HUES64 (cell line): ENCODE results near the gene L1CAM.

Experiments used
- H3K27ac ChIP-seq: 2 replicates; pipeline ENCODE4 v1.7.0; 2013; ENCODE audit warnings: low read depth, low read length, inconsistent platforms
- H3K27me3 ChIP-seq: 2 replicates; pipeline ENCODE4 v1.6.1; 2013; ENCODE audit warnings: mild to moderate bottlenecking, low read length; ENCODE audit not compliant: insufficient read depth
- H3K36me3 ChIP-seq: 2 replicates; pipeline ENCODE4 v1.6.1; 2013; ENCODE audit warnings: mild to moderate bottlenecking, low read length; ENCODE audit not compliant: insufficient read depth
- H3K4me1 ChIP-seq: 2 replicates; pipeline ENCODE4 v1.6.1; 2013; ENCODE audit warnings: mild to moderate bottlenecking, low read length, moderate library complexity; ENCODE audit not compliant: insufficient read depth
- H3K4me3 ChIP-seq: 2 replicates; pipeline ENCODE4 v1.5.1; 2013; ENCODE audit warnings: mild to moderate bottlenecking, low read length, moderate library complexity
- H3K9ac ChIP-seq: 2 replicates; pipeline ENCODE4 v1.6.1; 2013; ENCODE audit warnings: mild to moderate bottlenecking, low read depth, low read length
- H3K9me3 ChIP-seq: 2 replicates; pipeline ENCODE4 v1.6.1; 2013; ENCODE audit warnings: low read depth, low read length; ENCODE audit not compliant: insufficient read depth
- WGBS: fragments of 150-250, 120-280 bp; methylation state at CpG from one replicate; pipeline ENCODE4 v1.1.7; 2013; ENCODE audit warnings: missing lambda C conversion rate; 5-methylcytosine and 5-hydroxymethylcytosine counted together

Gene L1CAM

GRCh38 chrX:153881281-153881680 lies 4.7 kb downstream of the L1CAM start:
- 87% methylated on average over 7 of the region's 7 CpGs for WGBS

GRCh38 chrX:153880440-153880815 lies 5.5 kb downstream of the L1CAM start:
- no peak overlapping the region for H3K27ac ChIP-seq
- H3K9ac ChIP-seq, result no peak overlapping the region
- H3K9me3 ChIP-seq, result no peaks in the 10 kb centered on the region
- no peaks in the 10 kb centered on the region for H3K36me3 ChIP-seq
- H3K27me3 ChIP-seq, result peaks cover 12% of the 10 kb centered on the region
- 48% methylated on average over 6 of the region's 6 CpGs for WGBS
- no peak overlapping the region for H3K4me3 ChIP-seq
- peaks cover 43% of the 10 kb centered on the region for H3K4me1 ChIP-seq

More at GRCh38 chrX:153881281-153881680, 4.7 kb downstream of the L1CAM start:
- Histone ChIP-seq H3K4me3 (no peak overlapping the region), H3K9ac (no peak overlapping the region), H3K4me1 (peaks cover 40% of the 10 kb centered on the region), H3K27ac (no peak overlapping the region), H3K36me3 (no peaks in the 10 kb centered on the region), H3K9me3 (no peaks in the 10 kb centered on the region), H3K27me3 (peaks cover 14% of the 10 kb centered on the region)

- H3K27me3 ChIP-seq, result peaks cover 7% of the 10 kb centered on the region
- WGBS, result 60% methylated on average over 10 of the region's 12 CpGs
- H3K9me3 ChIP-seq, result no peaks in the 10 kb centered on the region
- no peaks in the 10 kb centered on the region for H3K36me3 ChIP-seq
- H3K9ac ChIP-seq, result no peak overlapping the region
- peak overlapping the region; percentile 33; the same call in 1 of the 2 replicates for H3K4me3 ChIP-seq
- H3K4me1 ChIP-seq, result peaks cover 46% of the 10 kb centered on the region
- no peak overlapping the region for H3K27ac ChIP-seq
Measured at GRCh38 chrX:153879741-153880439, 6.1 kb downstream of the L1CAM start.

- 3% methylated on average over 28 of the region's 28 CpGs for WGBS
- Histone ChIP-seq H3K9me3 (no peaks in the 10 kb centered on the region), H3K4me1 (peaks cover 41% of the 10 kb centered on the region), H3K9ac (no peak overlapping the region), H3K27ac (no peak overlapping the region), H3K36me3 (no peaks in the 10 kb centered on the region), H3K27me3 (no peaks in the 10 kb centered on the region), H3K4me3 (peak overlapping the region; percentile 33)
Measured at GRCh38 chrX:153878969-153879653, 6.9 kb downstream of the L1CAM start.

GRCh38 chrX:153878345-153878744 lies 7.6 kb downstream of the L1CAM start:
- H3K27me3 ChIP-seq, result no peaks in the 10 kb centered on the region
- no peak overlapping the region for H3K27ac ChIP-seq
- no peak overlapping the region for H3K9ac ChIP-seq
- peaks cover 37% of the 10 kb centered on the region for H3K4me1 ChIP-seq
- no peaks in the 10 kb centered on the region for H3K36me3 ChIP-seq
- H3K9me3 ChIP-seq, result no peaks in the 10 kb centered on the region
- H3K4me3 ChIP-seq, result peak overlapping the region; percentile 33; the same call in 1 of the 2 replicates
- WGBS, result 29% methylated on average over 5 of the region's 5 CpGs

GRCh38 chrX:153877571-153878261 lies 8.3 kb downstream of the L1CAM start:
- Histone ChIP-seq H3K36me3 (no peaks in the 10 kb centered on the region), H3K27ac (no peak overlapping the region), H3K9me3 (no peaks in the 10 kb centered on the region), H3K4me1 (peaks cover 36% of the 10 kb centered on the region), H3K4me3 (no peak overlapping the region), H3K9ac (no peak overlapping the region), H3K27me3 (no peaks in the 10 kb centered on the region)
- WGBS, result 86% methylated on average over 7 of the region's 8 CpGs

- no peak overlapping the region for H3K27ac ChIP-seq
- no peak overlapping the region for H3K4me3 ChIP-seq
- H3K27me3 ChIP-seq, result no peaks in the 10 kb centered on the region
- H3K4me1 ChIP-seq, result peaks cover 22% of the 10 kb centered on the region
- WGBS, result 69% methylated on average over 3 of the region's 3 CpGs
- H3K36me3 ChIP-seq, result no peaks in the 10 kb centered on the region
- no peaks in the 10 kb centered on the region for H3K9me3 ChIP-seq
- no peak overlapping the region for H3K9ac ChIP-seq
Measured at GRCh38 chrX:153876112-153876491, 9.9 kb downstream of the L1CAM start.

GRCh38 chrX:153875391-153876111 lies 10.4 kb downstream of the L1CAM start:
- H3K36me3 ChIP-seq, result 0 out of 2 replicates have a peak, but pooled peaks cover 3% of the 10 kb centered on the region
- no peak overlapping the region for H3K27ac ChIP-seq
- peak overlapping the region; percentile 16; the same call in 1 of the 2 replicates for H3K4me3 ChIP-seq
- no peaks in the 10 kb centered on the region for H3K9me3 ChIP-seq
- no peak overlapping the region for H3K9ac ChIP-seq
- 2% methylated on average over 34 of the region's 42 CpGs for WGBS
- peaks cover 22% of the 10 kb centered on the region for H3K4me1 ChIP-seq
- no peaks in the 10 kb centered on the region for H3K27me3 ChIP-seq

- no peaks in the 10 kb centered on the region for H3K27me3 ChIP-seq
- no peaks in the 10 kb centered on the region for H3K9me3 ChIP-seq
- no peak overlapping the region for H3K4me3 ChIP-seq
- H3K36me3 ChIP-seq, result 0 out of 2 replicates have a peak, but pooled peaks cover 4% of the 10 kb centered on the region
- peaks cover 19% of the 10 kb centered on the region for H3K4me1 ChIP-seq
- no peak overlapping the region for H3K9ac ChIP-seq
- H3K27ac ChIP-seq, result no peak overlapping the region
- 88% methylated on average over 13 of the region's 13 CpGs for WGBS
Measured at GRCh38 chrX:153874366-153875125, 11.4 kb downstream of the L1CAM start.

GRCh38 chrX:153874085-153874365 lies 11.9 kb downstream of the L1CAM start:
- Histone ChIP-seq H3K27ac (no peak overlapping the region), H3K36me3 (0 out of 2 replicates have a peak, but pooled peaks cover 6% of the 10 kb centered on the region)
- 63% methylated on average over 3 of the region's 3 CpGs for WGBS

More at GRCh38 chrX:153874085-153874365, 11.9 kb downstream of the L1CAM start:
- H3K9me3 ChIP-seq, result no peaks in the 10 kb centered on the region
- H3K9ac ChIP-seq, result no peak overlapping the region
- no peaks in the 10 kb centered on the region for H3K27me3 ChIP-seq
- H3K4me3 ChIP-seq, result no peak overlapping the region
- H3K4me1 ChIP-seq, result peaks cover 19% of the 10 kb centered on the region
